ENCODE measurements around the gene MAPK8. TPM values are rescaled to one million over a fixed set of nuclear protein-coding genes. Genes with fewer than 3 reads are reported as not detected.

The MAPK8 gene
- total RNA-seq, 1 donor from 2014 or later = 66.4 TPM

- DNase-seq (ENCODE audit: low spot score in 2 of 2, unreplicated experiment in 2 of 2) = no peak
- TF ChIP-seq CTCF (IDR thresholded peaks at IDR 0.05; ENCODE audit: unreplicated experiment) = no peak
- H3K4me3 Mint-ChIP-seq = no peak overlapping the region
- H3K27me3 Mint-ChIP-seq (ENCODE audit: low read depth) = no peaks in the 10 kb centered on the region
- peaks cover 37% of the 10 kb centered on the region for H3K4me1 Mint-ChIP-seq
- H3K27ac Mint-ChIP-seq = peak overlapping the region; percentile 71
- peaks cover 7% of the 10 kb centered on the region for H3K36me3 Mint-ChIP-seq
- H3K9me3 Mint-ChIP-seq = peaks cover 4% of the 10 kb centered on the region
Measured at GRCh38 chr10:48384699-48384982, 78.2 kb downstream of the MAPK8 start.

GRCh38 chr10:48389272-48389671 is 82.8 kb downstream of the MAPK8 start:
- Mint-ChIP-seq H3K27ac (peak overlapping the region; percentile 0), H3K36me3 (no peaks in the 10 kb centered on the region)

GRCh38 chr10:48389846-48390557 is 83.5 kb downstream of the MAPK8 start:
- Mint-ChIP-seq H3K4me1 (peaks cover 19% of the 10 kb centered on the region), H3K36me3 (no peaks in the 10 kb centered on the region), H3K27ac (peak overlapping the region; percentile 0), H3K9me3 (no peaks in the 10 kb centered on the region), H3K4me3 (no peak overlapping the region), H3K27me3 (ENCODE audit: low read depth) (no peaks in the 10 kb centered on the region)
- TF ChIP-seq CTCF (IDR thresholded peaks at IDR 0.05; ENCODE audit: unreplicated experiment) = no peak
- DNase-seq (ENCODE audit: low spot score in 2 of 2, unreplicated experiment in 2 of 2) = no peak

More at GRCh38 chr10:48389272-48389671, 82.8 kb downstream of the MAPK8 start:
- TF ChIP-seq CTCF (IDR thresholded peaks at IDR 0.05; ENCODE audit: unreplicated experiment) = no peak
- Mint-ChIP-seq H3K4me3 (no peak overlapping the region), H3K9me3 (no peaks in the 10 kb centered on the region), H3K4me1 (peaks cover 26% of the 10 kb centered on the region), H3K27me3 (ENCODE audit: low read depth) (no peaks in the 10 kb centered on the region)
- DNase-seq (ENCODE audit: low spot score in 2 of 2, unreplicated experiment in 2 of 2) = no peak

GRCh38 chr10:48390558-48390871 is 84.0 kb downstream of the MAPK8 start:
- no peak for TF ChIP-seq CTCF (IDR thresholded peaks at IDR 0.05; ENCODE audit: unreplicated experiment)
- no peaks in the 10 kb centered on the region for H3K27me3 Mint-ChIP-seq (ENCODE audit: low read depth)
- DNase-seq (ENCODE audit: low spot score in 2 of 2, unreplicated experiment in 2 of 2) = no peak
- no peak overlapping the region for H3K4me3 Mint-ChIP-seq
- H3K4me1 Mint-ChIP-seq = peaks cover 14% of the 10 kb centered on the region
- H3K36me3 Mint-ChIP-seq = no peaks in the 10 kb centered on the region
- no peaks in the 10 kb centered on the region for H3K9me3 Mint-ChIP-seq
- H3K27ac Mint-ChIP-seq = no peak overlapping the region

GRCh38 chr10:48390933-48391845 is 84.7 kb downstream of the MAPK8 start:
- H3K4me3 Mint-ChIP-seq = no peak overlapping the region
- no peak for TF ChIP-seq CTCF (IDR thresholded peaks at IDR 0.05; ENCODE audit: unreplicated experiment)
- no peak overlapping the region for H3K27ac Mint-ChIP-seq
- H3K27me3 Mint-ChIP-seq (ENCODE audit: low read depth) = no peaks in the 10 kb centered on the region
- no peaks in the 10 kb centered on the region for H3K9me3 Mint-ChIP-seq
- peaks cover 14% of the 10 kb centered on the region for H3K4me1 Mint-ChIP-seq
- H3K36me3 Mint-ChIP-seq = no peaks in the 10 kb centered on the region
- DNase-seq (ENCODE audit: low spot score in 2 of 2, unreplicated experiment in 2 of 2) = no peak
